Measurements from ENCODE around the gene HAUS3. TPM values are rescaled to one million over a fixed set of nuclear protein-coding genes. Genes with fewer than 3 reads are reported as not detected.

Gene HAUS3
- total and polyA plus RNA-seq, 10 of the 15 experiments (the other 5 are each of a cell fraction or from before 2014, with no cell fraction given): 4.2 to 23.9 (median 12.3) TPM

- no peak for TF ChIP-seq FOXK2 (IDR thresholded peaks at IDR 0.05)
- TF ChIP-seq TBL1XR1 (IDR thresholded peaks at IDR 0.05; ENCODE audit: low read depth, low read length): no peak
Observed at GRCh38 chr4:2245787-2246275, 3.9 kb upstream of the HAUS3 start (continued).

- POLR2A ChIA-PET: interaction anchor here (1.5 kb wide), 1 partner anchor 13 kb away, joined by 3 read pairs; no protein-coding TSS in a partner anchor
- BruUV-seq (replicated peaks): no TSS peak
- CTCF ChIA-PET: interaction anchor here (0.8 to 1.1 kb wide), 2 partner anchors 24 to 25 kb away, joined by 4 to 5 read pairs; no protein-coding TSS in a partner anchor
Observed at GRCh38 chr4:2245057-2245786, 3.3 kb upstream of the HAUS3 start.

More at GRCh38 chr4:2245057-2245786, 3.3 kb upstream of the HAUS3 start:
- Histone ChIP-seq H4K20me1 (ENCODE audit: control insufficient read depth, insufficient read depth) (no peaks in the 10 kb centered on the region), H3K9me3 (replicated peaks; ENCODE audit: control insufficient read depth, insufficient read depth, low read length) (no peaks in the 10 kb centered on the region), H3K9ac (ENCODE audit: control insufficient read depth, insufficient read depth, low read length) (no peak overlapping the region), H2AFZ (ENCODE audit: control insufficient read depth, low read depth, low read length) (no peak overlapping the region), H3K36me3 (ENCODE audit: control insufficient read depth in 2 of 2, insufficient read depth in 2 of 2, low read length in 1 of 2) (no peaks in the 10 kb centered on the region), H3K27me3 (replicated peaks in 1 of 2; ENCODE audit: control insufficient read depth in 2 of 2, insufficient read depth in 2 of 2, low read length in 1 of 2) (no peaks in the 10 kb centered on the region), H3K27ac (ENCODE audit: control insufficient read depth, insufficient read depth) (no peak overlapping the region), H3K79me2 (ENCODE audit: control insufficient read depth, insufficient read depth, low read length) (peaks cover 16% of the 10 kb centered on the region), H3K4me1 (ENCODE audit: control insufficient read depth, insufficient read depth, low read length) (peaks cover 6% of the 10 kb centered on the region; the same call in 1 of the 2 replicates), H3K4me3 (no peak overlapping the region), H3K4me2 (ENCODE audit: control insufficient read depth, insufficient read depth) (no peak overlapping the region)
- no peak for FAIRE-seq
- ChIA-PET RAD21 (ENCODE audit: unreplicated experiment) (no interaction called here), SMC1A (ENCODE audit: uncharacterized antibody, unreplicated experiment) (no interaction called here)
- WGBS (ENCODE audit: insufficient coverage, insufficient replicate concordance, low lambda C conversion rate, missing lambda C conversion rate): 69% methylated on average over 7 of the region's 7 CpGs
- DNase-seq (ENCODE audit: low read depth, low spot score): no peak
- intact Hi-C loops (cut with micrococcal nuclease; ENCODE audit: unreplicated experiment): no loop called here
- in situ Hi-C loops (cut with MboI): no loop called here
- no peak for ATAC-seq
- TF ChIP-seq PBX3 (IDR thresholded peaks at IDR 0.05; ENCODE audit: insufficient replicate concordance, low read depth, low read length) (no peak), CREB1 (IDR thresholded peaks at IDR 0.05; ENCODE audit: low read depth) (no peak), NR2F1 (conservative IDR thresholded peaks at IDR 0.05) (no peak), SMARCA5 (IDR thresholded peaks at IDR 0.05) (no peak), NR2C1 (IDR thresholded peaks at IDR 0.05) (no peak), DPF2 (IDR thresholded peaks at IDR 0.05) (no peak), SREBF2 (IDR thresholded peaks at IDR 0.05; ENCODE audit: low read length) (no peak), EGR1 (IDR thresholded peaks at IDR 0.05; ENCODE audit: borderline replicate concordance in 1 of 2, low read depth in 2 of 2, low read length in 2 of 2) (no peak), PML (IDR thresholded peaks at IDR 0.05; ENCODE audit: low read length) (no peak), SREBF1 (IDR thresholded peaks at IDR 0.05; ENCODE audit: low read length) (no peak)

Measured in GM12878 (cell line).